ENCODE results near the gene TAPBP. TPM values are rescaled to one million over a fixed set of nuclear protein-coding genes. Genes with fewer than 3 reads are reported as not detected.
A peak's percentile ranks its signal among the peaks of the same experiment; 100 is the strongest.
"Not testable (repeated sequence)": the region's sequence is repeated elsewhere in the genome, so short reads cannot be mapped to it uniquely, and the experiment has no call there.

Gene TAPBP
- total RNA-seq, 1 donor from 2014 or later, result 265 TPM

DNA sequence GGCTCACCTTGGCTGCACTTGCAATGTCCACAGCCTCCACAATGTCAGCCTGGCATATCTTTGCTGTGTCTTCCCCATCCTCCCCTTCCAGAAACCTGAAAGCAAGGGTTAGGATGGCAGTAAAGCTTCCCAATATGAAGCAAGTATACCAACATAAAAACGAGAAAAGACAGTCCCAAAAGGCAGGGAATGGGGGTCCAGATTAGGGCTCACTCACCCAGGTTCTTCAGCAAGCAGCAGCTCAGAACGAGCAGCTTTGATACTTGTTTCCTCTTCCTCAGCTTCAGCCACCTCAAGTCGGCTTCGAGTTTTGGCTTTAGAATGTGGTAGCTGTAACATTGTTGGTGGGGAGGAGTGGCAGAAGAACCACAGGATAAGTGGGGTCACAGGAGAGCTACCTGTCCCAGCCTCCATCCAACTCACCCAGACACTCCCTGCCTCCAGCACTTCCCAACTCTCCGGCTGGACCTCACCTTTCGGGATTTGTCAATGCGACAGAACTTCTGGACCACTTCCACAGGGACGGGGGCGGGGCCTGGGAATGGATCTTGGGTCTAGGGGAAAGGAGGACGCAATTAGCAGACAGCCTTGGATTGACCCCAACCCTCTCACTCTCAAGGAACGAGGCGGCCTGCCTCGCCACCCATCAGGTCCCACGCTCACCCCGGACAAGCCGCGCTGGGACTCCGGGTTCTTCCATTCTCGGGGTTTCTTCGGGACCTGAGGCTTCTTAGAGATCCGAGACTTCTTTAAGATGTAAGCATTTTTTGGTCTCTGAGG is 25.5 kb downstream of the TAPBP start:
- no peaks in the 10 kb centered on the region for H3K9me3 Mint-ChIP-seq
- intact Hi-C loops (cut with micrococcal nuclease), result loop anchor here (2.0 kb wide), 1 partner anchor 102 kb away; the partner anchor contains the start of gene KIFC1
- peaks cover 27% of the 10 kb centered on the region for H3K4me1 Mint-ChIP-seq (ENCODE audit: low read depth)
- H3K27ac Mint-ChIP-seq, result no peak overlapping the region
- peaks cover 37% of the 10 kb centered on the region for H3K36me3 Mint-ChIP-seq (ENCODE audit: low read depth)
- peak overlapping the region; percentile 98 for H3K4me3 Mint-ChIP-seq
- H3K27me3 Mint-ChIP-seq (ENCODE audit: insufficient read depth), result no peaks in the 10 kb centered on the region
- DNase-seq (ENCODE audit: low spot score), result no peak

DNA sequence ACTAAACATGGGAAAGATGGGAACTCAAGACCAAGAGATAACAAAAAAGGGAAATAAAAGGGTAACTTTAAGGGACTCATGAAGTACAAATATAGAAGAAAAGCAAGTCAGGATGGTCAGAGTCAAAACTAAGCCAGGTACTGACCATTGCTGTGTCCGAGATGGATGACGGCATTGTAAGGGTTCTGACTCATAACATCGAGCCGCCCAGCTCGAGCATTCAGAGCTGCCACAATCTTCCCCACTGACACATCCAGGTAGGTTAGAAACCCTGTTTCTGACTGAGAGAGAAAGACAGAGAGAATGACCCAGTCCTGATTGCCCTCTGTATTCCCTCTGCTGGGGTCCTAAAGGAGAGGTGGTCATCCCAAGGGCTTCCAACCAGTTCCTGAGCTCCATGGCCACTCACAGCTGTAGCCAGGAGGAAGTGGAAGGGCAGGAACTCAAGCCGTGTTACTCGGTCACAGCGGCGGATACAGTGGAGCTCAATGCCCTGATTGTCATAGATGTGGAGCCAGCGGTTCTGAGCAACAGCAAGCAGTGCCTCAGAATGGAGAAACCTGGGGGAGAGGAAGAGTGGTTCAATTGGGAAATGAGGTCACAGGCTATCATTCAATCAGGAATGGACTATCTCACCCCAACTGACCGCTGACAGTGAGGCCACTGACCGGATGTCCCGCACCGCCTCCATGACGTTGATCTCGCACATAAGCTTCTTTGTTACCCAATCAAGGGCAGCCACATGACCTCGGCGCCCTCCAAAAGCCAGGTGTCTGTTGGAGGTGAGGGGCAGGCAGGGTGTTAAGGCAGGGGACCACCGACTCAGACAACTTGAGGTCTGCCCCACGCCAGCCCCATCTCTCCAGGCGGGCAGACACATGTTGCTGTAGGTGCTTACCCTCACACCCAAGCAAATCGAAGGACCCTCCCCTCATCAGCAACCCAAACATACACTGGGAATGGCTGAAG is 26.6 kb downstream of the TAPBP start:
- peaks cover 27% of the 10 kb centered on the region for H3K4me1 Mint-ChIP-seq (ENCODE audit: low read depth)
- H3K4me3 Mint-ChIP-seq, result peak overlapping the region; percentile 98
- intact Hi-C loops (cut with micrococcal nuclease), result no loop called here
- peaks cover 31% of the 10 kb centered on the region for H3K36me3 Mint-ChIP-seq (ENCODE audit: low read depth)
- no peaks in the 10 kb centered on the region for H3K27me3 Mint-ChIP-seq (ENCODE audit: insufficient read depth)
- no peak for DNase-seq (ENCODE audit: low spot score)
- peak overlapping the region; percentile 31 for H3K27ac Mint-ChIP-seq
- no peaks in the 10 kb centered on the region for H3K9me3 Mint-ChIP-seq

DNA sequence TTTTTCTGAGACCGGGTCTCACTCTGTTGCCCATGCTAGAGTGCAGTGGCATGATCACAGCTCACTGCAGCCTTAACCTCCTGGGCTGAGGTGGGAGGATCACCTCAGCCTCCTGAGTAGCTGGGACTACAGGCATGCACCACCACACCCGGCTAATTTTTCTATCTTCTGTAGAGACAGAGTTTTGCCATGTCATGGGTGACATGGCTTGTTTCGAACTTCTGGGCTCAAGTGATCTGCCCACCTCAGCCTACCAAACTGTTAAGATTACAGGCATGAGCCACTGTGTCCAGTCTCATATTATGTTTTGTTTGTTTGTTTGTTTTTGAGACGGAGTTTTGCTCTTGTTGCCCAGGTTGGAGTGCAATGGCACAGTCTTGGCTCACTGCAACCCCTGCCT is 28.7 kb downstream of the TAPBP start:
- H3K4me1 Mint-ChIP-seq (ENCODE audit: low read depth), result peaks cover 23% of the 10 kb centered on the region
- H3K27me3 Mint-ChIP-seq (ENCODE audit: insufficient read depth); DNase-seq (ENCODE audit: low spot score); H3K9me3 Mint-ChIP-seq; H3K27ac Mint-ChIP-seq; H3K4me3 Mint-ChIP-seq; intact Hi-C loops (cut with micrococcal nuclease): not testable (repeated sequence)
- peaks cover 29% of the 10 kb centered on the region for H3K36me3 Mint-ChIP-seq (ENCODE audit: low read depth)

DNA sequence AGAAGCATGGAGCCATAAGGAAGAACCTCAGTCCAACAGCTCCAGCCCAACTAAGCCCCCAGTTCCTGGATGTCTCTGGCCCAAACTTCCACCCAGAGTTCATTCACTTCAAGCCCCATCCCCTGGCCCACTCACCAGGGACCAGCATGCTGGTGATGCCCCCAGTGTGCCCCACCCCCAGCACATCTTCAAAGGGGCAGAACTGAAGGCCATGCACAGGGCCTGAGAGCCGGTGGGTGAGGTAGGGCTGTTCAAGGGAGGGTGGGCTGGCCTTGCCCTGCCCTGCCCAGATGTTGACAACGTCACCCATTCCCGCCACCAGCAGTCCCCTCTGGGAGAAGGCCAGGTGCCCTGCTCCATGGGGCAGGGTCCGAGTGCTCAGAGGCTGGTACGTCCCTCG is 33.3 kb downstream of the TAPBP start:
- no peaks in the 10 kb centered on the region for H3K27me3 Mint-ChIP-seq (ENCODE audit: insufficient read depth)
- no peak overlapping the region for H3K4me3 Mint-ChIP-seq
- DNase-seq (ENCODE audit: low spot score), result no peak
- peaks cover 27% of the 10 kb centered on the region for H3K4me1 Mint-ChIP-seq (ENCODE audit: low read depth)
- intact Hi-C loops (cut with micrococcal nuclease), result no loop called here
- H3K9me3 Mint-ChIP-seq, result no peaks in the 10 kb centered on the region
- H3K27ac Mint-ChIP-seq, result peak overlapping the region; percentile 65
- H3K36me3 Mint-ChIP-seq (ENCODE audit: low read depth), result peaks cover 27% of the 10 kb centered on the region

DNA sequence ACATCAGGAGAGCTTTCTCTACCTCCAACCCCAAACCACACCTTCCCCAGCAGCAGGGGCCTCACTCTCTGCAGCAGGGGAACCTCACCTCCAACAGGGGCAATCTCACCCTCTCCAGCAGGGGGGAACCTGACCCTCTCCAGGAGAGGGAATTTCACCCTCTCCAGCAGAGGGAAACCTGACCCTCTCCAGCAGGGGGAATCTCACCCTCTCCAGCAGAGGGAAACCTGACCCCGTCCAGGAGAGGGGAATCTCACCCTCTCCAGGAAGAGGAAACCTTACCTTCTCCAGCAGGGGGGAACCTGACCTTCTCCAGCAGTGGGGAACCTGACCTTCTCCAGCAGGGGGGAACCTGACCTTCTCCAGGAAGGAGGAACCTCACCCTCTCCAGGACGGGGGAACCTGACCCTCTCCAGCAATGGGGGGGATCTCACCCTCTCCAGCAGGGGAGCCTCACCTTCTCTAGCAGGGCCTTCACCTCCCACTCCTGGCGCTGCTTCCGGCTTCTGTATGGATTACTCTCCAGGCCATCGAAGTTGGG is 33.8 kb downstream of the TAPBP start:
- Mint-ChIP-seq H3K9me3 (no peaks in the 10 kb centered on the region), H3K27ac (peak overlapping the region; percentile 65), H3K27me3 (ENCODE audit: insufficient read depth) (no peaks in the 10 kb centered on the region), H3K4me1 (ENCODE audit: low read depth) (peaks cover 32% of the 10 kb centered on the region), H3K36me3 (ENCODE audit: low read depth) (peaks cover 32% of the 10 kb centered on the region), H3K4me3 (no peak overlapping the region)
- intact Hi-C loops (cut with micrococcal nuclease), result loop anchor here (10.0 kb wide), 1 partner anchor 1305 kb away; the partner anchor contains the start of gene DXO
- DNase-seq (ENCODE audit: low spot score), result no peak

DNA sequence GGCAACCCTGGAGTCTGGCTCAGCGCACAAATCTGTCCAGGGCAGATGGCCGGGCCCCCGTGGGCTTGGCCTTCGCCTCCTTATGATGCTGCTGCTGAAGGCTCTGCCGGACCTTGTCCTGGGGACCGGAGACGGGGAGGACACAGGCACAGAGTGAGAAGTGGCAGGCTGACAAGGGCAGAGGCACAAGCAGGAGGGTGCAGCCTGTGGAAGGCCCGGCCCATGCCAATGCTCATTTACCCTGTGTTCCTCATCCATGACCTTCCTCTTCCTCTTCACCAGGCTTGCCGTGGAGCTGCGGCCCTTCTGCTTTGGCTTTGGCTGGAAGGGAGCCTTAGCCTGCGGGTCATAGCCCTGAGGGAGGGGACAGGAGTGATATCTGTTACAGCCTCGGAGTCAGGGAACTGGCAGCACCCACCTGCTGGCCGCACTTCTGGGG is 34.6 kb downstream of the TAPBP start:
- Mint-ChIP-seq H3K4me3 (no peak overlapping the region), H3K27ac (no peak overlapping the region), H3K4me1 (ENCODE audit: low read depth) (peaks cover 40% of the 10 kb centered on the region)

DNA sequence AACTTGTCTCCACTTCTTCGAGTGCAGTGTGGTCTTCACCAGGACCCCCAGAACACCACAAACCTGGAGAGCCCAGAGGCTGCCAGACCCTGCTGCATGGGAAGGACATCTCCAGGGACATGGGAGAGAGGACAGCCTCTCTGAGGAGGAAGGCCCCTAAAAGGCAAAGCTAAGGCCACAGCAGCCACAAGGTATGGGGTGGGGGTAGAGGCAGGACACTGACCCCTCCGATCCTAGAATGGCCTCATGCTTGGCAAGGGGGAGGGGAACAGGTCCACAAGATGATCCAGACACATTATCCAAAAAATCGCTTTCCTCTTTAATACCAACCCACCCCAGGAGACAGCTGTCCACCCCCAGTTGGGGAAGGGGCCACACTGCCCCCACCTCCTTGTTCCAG is 35.1 kb downstream of the TAPBP start:
- H3K4me3 Mint-ChIP-seq, result peak overlapping the region; percentile 88
- H3K27ac Mint-ChIP-seq, result no peak overlapping the region
- peaks cover 42% of the 10 kb centered on the region for H3K4me1 Mint-ChIP-seq (ENCODE audit: low read depth)
- no peaks in the 10 kb centered on the region for H3K9me3 Mint-ChIP-seq
- DNase-seq (ENCODE audit: low spot score), result no peak
- H3K36me3 Mint-ChIP-seq (ENCODE audit: low read depth), result peaks cover 39% of the 10 kb centered on the region
- no peaks in the 10 kb centered on the region for H3K27me3 Mint-ChIP-seq (ENCODE audit: insufficient read depth)
- intact Hi-C loops (cut with micrococcal nuclease), result loop anchor here (10.0 kb wide), 1 partner anchor 1304 kb away; the partner anchor contains the start of gene DXO

More for the DNA sequence above, 34.6 kb downstream of the TAPBP start:
- Mint-ChIP-seq H3K9me3 (no peaks in the 10 kb centered on the region), H3K27me3 (ENCODE audit: insufficient read depth) (no peaks in the 10 kb centered on the region), H3K36me3 (ENCODE audit: low read depth) (peaks cover 37% of the 10 kb centered on the region)
- no peak for DNase-seq (ENCODE audit: low spot score)
- intact Hi-C loops (cut with micrococcal nuclease), result loop anchor here (10.0 kb wide), 1 partner anchor 1304 kb away; the partner anchor contains the start of gene DXO

DNA sequence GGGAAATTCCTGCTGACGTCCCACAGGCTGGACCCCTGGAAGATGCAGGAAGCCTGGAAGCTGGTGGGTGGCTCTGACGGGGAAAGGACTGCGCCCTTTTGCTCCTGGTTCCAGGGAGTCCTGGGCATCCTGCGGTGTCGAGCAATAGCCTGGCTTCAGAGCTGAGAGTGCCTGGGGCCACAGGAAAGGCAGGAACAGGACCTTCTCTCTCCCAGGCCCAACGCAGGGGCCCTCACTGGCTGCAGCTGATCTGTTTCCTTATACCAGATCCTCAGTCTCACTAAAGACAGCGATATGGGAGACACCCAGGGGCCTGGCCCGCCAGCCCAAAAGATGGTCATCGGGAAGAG is 35.5 kb downstream of the TAPBP start:
- H3K36me3 Mint-ChIP-seq (ENCODE audit: low read depth), result peaks cover 43% of the 10 kb centered on the region
- no peaks in the 10 kb centered on the region for H3K9me3 Mint-ChIP-seq
- intact Hi-C loops (cut with micrococcal nuclease), result loop anchor here (10.0 kb wide), 1 partner anchor 1304 kb away; the partner anchor contains the start of gene DXO
- H3K27me3 Mint-ChIP-seq (ENCODE audit: insufficient read depth), result no peaks in the 10 kb centered on the region
- no peak for DNase-seq (ENCODE audit: low spot score)
- H3K4me3 Mint-ChIP-seq, result peak overlapping the region; percentile 88
- H3K27ac Mint-ChIP-seq, result no peak overlapping the region
- H3K4me1 Mint-ChIP-seq (ENCODE audit: low read depth), result peaks cover 47% of the 10 kb centered on the region

DNA sequence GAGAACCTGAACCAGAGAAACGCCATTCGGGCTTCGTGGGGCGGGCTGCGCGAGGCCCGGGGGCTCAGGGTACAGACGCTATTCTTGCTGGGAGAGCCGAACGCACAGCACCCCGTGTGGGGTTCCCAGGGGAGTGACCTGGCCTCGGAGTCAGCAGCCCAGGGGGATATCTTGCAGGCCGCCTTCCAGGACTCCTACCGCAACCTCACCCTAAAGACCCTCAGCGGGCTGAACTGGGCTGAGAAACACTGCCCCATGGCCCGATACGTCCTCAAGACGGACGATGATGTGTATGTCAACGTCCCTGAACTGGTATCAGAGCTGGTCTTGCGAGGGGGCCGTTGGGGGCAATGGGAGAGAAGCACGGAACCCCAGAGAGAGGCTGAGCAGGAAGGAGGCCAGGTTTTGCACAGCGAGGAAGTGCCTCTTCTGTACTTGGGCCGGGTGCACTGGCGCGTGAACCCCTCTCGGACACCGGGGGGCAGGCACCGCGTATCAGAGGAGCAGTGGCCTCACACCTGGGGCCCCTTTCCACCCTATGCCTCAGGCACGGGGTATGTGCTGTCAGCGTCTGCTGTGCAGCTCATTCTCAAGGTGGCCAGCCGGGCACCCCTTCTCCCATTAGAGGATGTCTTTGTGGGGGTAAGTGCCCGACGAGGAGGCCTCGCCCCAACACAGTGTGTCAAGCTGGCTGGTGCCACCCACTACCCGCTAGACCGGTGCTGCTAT is 36.1 kb downstream of the TAPBP start:
- Mint-ChIP-seq H3K4me3 (peak overlapping the region; percentile 88), H3K4me1 (ENCODE audit: low read depth) (peaks cover 52% of the 10 kb centered on the region), H3K27me3 (ENCODE audit: insufficient read depth) (no peaks in the 10 kb centered on the region), H3K9me3 (no peaks in the 10 kb centered on the region), H3K36me3 (ENCODE audit: low read depth) (peaks cover 46% of the 10 kb centered on the region), H3K27ac (peak overlapping the region; percentile 91)
- intact Hi-C loops (cut with micrococcal nuclease), result loop anchor here (1.0 to 10.0 kb wide), 6 partner anchors 11 to 1303 kb away; partner anchors contain the start of genes DXO, PFDN6, TAPBP and WDR46
- no peak for DNase-seq (ENCODE audit: low spot score)

DNA sequence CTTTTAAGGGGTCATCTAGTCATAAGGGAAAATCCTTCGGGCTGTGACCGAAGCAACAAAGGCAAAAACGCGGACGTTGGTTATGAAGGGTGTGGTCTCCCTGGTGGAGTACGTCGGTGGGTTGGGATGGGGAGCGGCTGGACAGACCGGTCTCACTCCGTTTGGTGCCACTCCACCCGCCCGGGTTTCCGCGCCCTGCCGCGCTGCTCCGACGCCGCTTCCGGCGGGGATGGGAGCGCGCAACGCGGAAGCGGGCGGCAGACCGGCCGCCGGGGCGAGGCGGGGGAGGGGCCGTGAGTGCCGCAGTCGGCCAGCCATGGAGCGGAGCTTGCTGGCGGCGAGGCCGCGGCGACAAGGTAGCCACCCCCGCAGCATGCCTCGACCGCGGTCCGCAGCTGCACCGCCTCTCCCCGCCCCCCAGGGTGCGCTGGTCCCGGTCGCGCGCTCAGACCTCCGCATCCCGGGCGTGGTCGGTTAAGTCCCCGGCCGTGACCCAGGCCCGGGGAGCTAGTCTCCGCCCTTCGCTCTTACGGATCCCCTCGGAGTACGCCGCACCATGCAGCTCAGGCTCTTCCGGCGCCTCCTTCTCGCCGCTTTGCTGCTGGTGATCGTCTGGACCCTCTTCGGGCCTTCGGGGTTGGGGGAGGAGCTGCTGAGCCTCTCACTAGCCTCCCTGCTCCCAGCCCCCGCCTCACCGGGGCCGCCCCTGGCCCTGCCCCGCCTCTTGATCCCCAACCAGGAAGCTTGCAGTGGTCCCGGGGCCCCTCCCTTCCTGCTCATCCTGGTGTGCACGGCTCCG is 36.8 kb downstream of the TAPBP start, which contains the start of gene B3GALT4:
TSS of gene B3GALT4 (plus strand) at position 260 of the 799 bp plus-strand sequence. CDS start at position 557, 297 bp downstream.
- Mint-ChIP-seq H3K36me3 (ENCODE audit: low read depth) (peaks cover 54% of the 10 kb centered on the region), H3K4me3 (peak within 1 kb of the TSS; percentile 97), H3K9me3 (no peaks in the 10 kb centered on the region), H3K4me1 (ENCODE audit: low read depth) (peaks cover 56% of the 10 kb centered on the region), H3K27me3 (ENCODE audit: insufficient read depth) (no peaks in the 10 kb centered on the region), H3K27ac (peak within 1 kb of the TSS; percentile 91)
- intact Hi-C loops (cut with micrococcal nuclease), result loop anchor here (1.0 to 10.0 kb wide), 6 partner anchors 12 to 1302 kb away; partner anchors contain the start of genes DXO, PFDN6, TAPBP and WDR46
- peak; percentile 75 for DNase-seq (ENCODE audit: low spot score)

DNA sequence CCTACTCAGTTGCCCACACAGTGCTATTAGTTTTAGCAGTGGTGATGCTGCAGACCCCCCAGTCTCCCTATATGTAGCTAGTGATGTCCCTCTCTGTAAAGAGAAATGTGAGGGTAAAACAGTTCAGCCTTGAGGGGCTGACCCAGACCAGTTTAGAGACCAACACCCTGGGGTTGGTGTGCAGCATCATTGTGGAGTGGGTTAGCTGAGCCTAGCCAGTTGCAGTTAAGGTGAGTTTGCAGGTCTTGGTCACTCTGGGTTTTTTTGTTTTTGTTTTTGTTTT is 37.4 kb downstream of the TAPBP start:
- H3K27me3 Mint-ChIP-seq (ENCODE audit: insufficient read depth), result no peaks in the 10 kb centered on the region
- peak overlapping the region; percentile 97 for H3K4me3 Mint-ChIP-seq
- intact Hi-C loops (cut with micrococcal nuclease), result loop anchor here (2.0 to 10.0 kb wide), 2 partner anchors 68 to 1302 kb away; partner anchors contain the start of gene DXO
- peaks cover 55% of the 10 kb centered on the region for H3K36me3 Mint-ChIP-seq (ENCODE audit: low read depth)
- H3K27ac Mint-ChIP-seq, result peak overlapping the region; percentile 78
- H3K4me1 Mint-ChIP-seq (ENCODE audit: low read depth), result peaks cover 56% of the 10 kb centered on the region
- no peaks in the 10 kb centered on the region for H3K9me3 Mint-ChIP-seq
- no peak for DNase-seq (ENCODE audit: low spot score)

Measured in activated T-helper 1 cell treated with anti-CD3 and anti-CD28 coated beads, Interleukin-12 subunit alpha, Interleukin-12 subunit beta, Interleukin-2, Interleukin-4 antibody, amounts not matched to agents 30 ng/mL and 10 ng/mL and 1 ng/mL, durations not matched to agents 14 hours and 24 hours and 36 hours (primary cell).